Prostate gland (tissue), 2 donors: ENCODE data around the gene SF1.

Source experiments
- POLR2A ChIP-seq: fragments of 450-650 bp; IDR thresholded peaks from one replicate; pipeline ENCODE4 v1.6.1; 2016; ENCODE audit warnings: antibody characterized with exemption, mild to moderate bottlenecking
- TF ChIP-seq, protein P1 (sequence below), 4 experiments: fragments of 200-600 bp in 2 of 4; fragments of 450-650 bp in 2 of 4; sonication (generic) in 2 of 4; IDR thresholded peaks; 1 replicate in 3 of 4; 2 replicates in 1 of 4; pipeline ENCODE4 v1.5.1; 2016 to 2019; ENCODE audit warnings: antibody characterized with exemption in 4 of 4, mild to moderate bottlenecking in 2 of 4, moderate library complexity in 2 of 4

GRCh38 chr11:64757549-64758329, 20.6 kb downstream of the SF1 start:
- TF ChIP-seq, protein P1, sequence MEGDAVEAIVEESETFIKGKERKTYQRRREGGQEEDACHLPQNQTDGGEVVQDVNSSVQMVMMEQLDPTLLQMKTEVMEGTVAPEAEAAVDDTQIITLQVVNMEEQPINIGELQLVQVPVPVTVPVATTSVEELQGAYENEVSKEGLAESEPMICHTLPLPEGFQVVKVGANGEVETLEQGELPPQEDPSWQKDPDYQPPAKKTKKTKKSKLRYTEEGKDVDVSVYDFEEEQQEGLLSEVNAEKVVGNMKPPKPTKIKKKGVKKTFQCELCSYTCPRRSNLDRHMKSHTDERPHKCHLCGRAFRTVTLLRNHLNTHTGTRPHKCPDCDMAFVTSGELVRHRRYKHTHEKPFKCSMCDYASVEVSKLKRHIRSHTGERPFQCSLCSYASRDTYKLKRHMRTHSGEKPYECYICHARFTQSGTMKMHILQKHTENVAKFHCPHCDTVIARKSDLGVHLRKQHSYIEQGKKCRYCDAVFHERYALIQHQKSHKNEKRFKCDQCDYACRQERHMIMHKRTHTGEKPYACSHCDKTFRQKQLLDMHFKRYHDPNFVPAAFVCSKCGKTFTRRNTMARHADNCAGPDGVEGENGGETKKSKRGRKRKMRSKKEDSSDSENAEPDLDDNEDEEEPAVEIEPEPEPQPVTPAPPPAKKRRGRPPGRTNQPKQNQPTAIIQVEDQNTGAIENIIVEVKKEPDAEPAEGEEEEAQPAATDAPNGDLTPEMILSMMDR (IDR thresholded peaks at IDR 0.05), result no peak
- no peak for TF ChIP-seq POLR2A
